ENCODE measurements around the gene RBM8A. TPM values are rescaled to one million over a fixed set of nuclear protein-coding genes. Genes with fewer than 3 reads are reported as not detected.

The RBM8A gene
- total and polyA plus RNA-seq, 9 of the 15 experiments (the other 6 are each of a cell fraction or from before 2014, with no cell fraction given): 215 to 1,035 (median 291) TPM

- TF ChIP-seq NFYB (IDR thresholded peaks at IDR 0.05; ENCODE audit: extremely low read depth, insufficient read length) (no peak), ZNF263 (CRISPR knock-in tag; IDR thresholded peaks at IDR 0.05; ENCODE audit: borderline replicate concordance) (no peak), ZNF3 (CRISPR knock-in tag; IDR thresholded peaks at IDR 0.05) (no peak), YBX1 (IDR thresholded peaks at IDR 0.05) (no peak), ZNF551 (CRISPR knock-in tag; IDR thresholded peaks at IDR 0.05) (no peak), TCF7 (IDR thresholded peaks at IDR 0.05; ENCODE audit: borderline replicate concordance) (no peak), TAF9B (IDR thresholded peaks at IDR 0.05; ENCODE audit: partially characterized antibody) (no peak), STAG1 (CRISPR knock-in tag; IDR thresholded peaks at IDR 0.05; ENCODE audit: borderline replicate concordance) (no peak), SETDB1 (IDR thresholded peaks at IDR 0.05; ENCODE audit: low read length) (no peak), RBM14 (IDR thresholded peaks at IDR 0.05; ENCODE audit: borderline replicate concordance, insufficient read depth, low read depth, low read length) (no peak), POLR2G (IDR thresholded peaks at IDR 0.05; ENCODE audit: low read depth, low read length) (peak; percentile 84), CEBPZ (IDR thresholded peaks at IDR 0.05; ENCODE audit: borderline replicate concordance, low read depth, low read length) (no peak), TRIM28 (IDR thresholded peaks at IDR 0.05) (no peak), MAFF (IDR thresholded peaks at IDR 0.05; ENCODE audit: low read length) (no peak), RBM15 (IDR thresholded peaks at IDR 0.05; ENCODE audit: insufficient read depth, low read length) (no peak)
These were observed 30.4 kb upstream of the RBM8A start, which contains the start of gene LIX1L (continued) for GRCh38 chr1:145957443-145958319.

Data from K562 (cell line).